ENCODE measurements around the gene CENATAC. TPM values are rescaled to one million over a fixed set of nuclear protein-coding genes. Genes with fewer than 3 reads are reported as not detected.
"Not testable (repeated sequence)": the region's sequence is repeated elsewhere in the genome, so short reads cannot be mapped to it uniquely, and the experiment has no call there.

Gene CENATAC
- total RNA-seq, 1 donor from 2014 or later: 51.0 TPM

- ATAC-seq: no peak
- DNase-seq: no peak
- no peak overlapping the region for H3K4me3 ChIP-seq
- H3K9me3 ChIP-seq: no peaks in the 10 kb centered on the region
- peaks cover 82% of the 10 kb centered on the region for H3K36me3 ChIP-seq
- intact Hi-C loops (cut with DNase I): no loop called here
- no peak for TF ChIP-seq CTCF (IDR thresholded peaks at IDR 0.05)
- H3K27me3 ChIP-seq (ENCODE audit: low read depth): no peaks in the 10 kb centered on the region
- no peak overlapping the region for H3K27ac ChIP-seq
- peaks cover 15% of the 10 kb centered on the region for H3K4me1 ChIP-seq
Observed at GRCh38 chr11:119052163-119052814, 54.4 kb downstream of the CENATAC start.

- H3K9me3 ChIP-seq: no peaks in the 10 kb centered on the region
- H3K4me1 ChIP-seq: peaks cover 25% of the 10 kb centered on the region
- H3K27ac ChIP-seq: no peak overlapping the region
- peaks cover 61% of the 10 kb centered on the region for H3K36me3 ChIP-seq
- no peak for TF ChIP-seq CTCF (IDR thresholded peaks at IDR 0.05)
- intact Hi-C loops (cut with DNase I): no loop called here
- no peak overlapping the region for H3K4me3 ChIP-seq
- DNase-seq: no peak
- ATAC-seq: no peak
- H3K27me3 ChIP-seq (ENCODE audit: low read depth): no peaks in the 10 kb centered on the region
Observed at GRCh38 chr11:119054418-119054817, 56.5 kb downstream of the CENATAC start.

- intact Hi-C loops (cut with DNase I): no loop called here
- Histone ChIP-seq H3K9me3 (no peaks in the 10 kb centered on the region), H3K27me3 (ENCODE audit: low read depth) (no peaks in the 10 kb centered on the region), H3K4me1 (peaks cover 25% of the 10 kb centered on the region), H3K36me3 (peaks cover 49% of the 10 kb centered on the region), H3K27ac (peak overlapping the region; percentile 90), H3K4me3 (peak overlapping the region; percentile 94)
- TF ChIP-seq CTCF (IDR thresholded peaks at IDR 0.05): no peak
- ATAC-seq (no peak), DNase-seq (no peak)
Observed at GRCh38 chr11:119055901-119056300, 58.0 kb downstream of the CENATAC start.

- Histone ChIP-seq H3K36me3 (peaks cover 48% of the 10 kb centered on the region), H3K9me3 (no peaks in the 10 kb centered on the region), H3K4me3 (peak overlapping the region; percentile 94), H3K27me3 (ENCODE audit: low read depth) (no peaks in the 10 kb centered on the region), H3K4me1 (peaks cover 25% of the 10 kb centered on the region), H3K27ac (peak overlapping the region; percentile 90)
- peak; percentile 34 to 67 for ATAC-seq
- DNase-seq: peak; percentile 65
- TF ChIP-seq CTCF (IDR thresholded peaks at IDR 0.05): peak; percentile 16
- intact Hi-C loops (cut with DNase I): no loop called here
Observed at GRCh38 chr11:119056421-119056999, 58.6 kb downstream of the CENATAC start.

GRCh38 chr11:119057000-119057769, 59.2 kb downstream of the CENATAC start, which contains the start of gene HYOU1:
Gene HYOU1, minus strand, starts transcription at chr11:119057205. Its CDS starts 1,045 bp downstream, at chr11:119056160.
- DNase-seq (peak; percentile 99), ATAC-seq (peak; percentile 99)
- Histone ChIP-seq H3K36me3 (peaks cover 41% of the 10 kb centered on the region), H3K9me3 (no peaks in the 10 kb centered on the region), H3K4me3 (peak within 1 kb of the TSS; percentile 94), H3K27me3 (ENCODE audit: low read depth) (no peaks in the 10 kb centered on the region), H3K4me1 (peaks cover 25% of the 10 kb centered on the region), H3K27ac (peak within 1 kb of the TSS; percentile 90)
- TF ChIP-seq CTCF (IDR thresholded peaks at IDR 0.05): peak; percentile 28
- intact Hi-C loops (cut with DNase I): no loop called here

GRCh38 chr11:119059128-119059527, 61.2 kb downstream of the CENATAC start:
- H3K36me3 ChIP-seq: peaks cover 22% of the 10 kb centered on the region
- intact Hi-C loops (cut with DNase I); DNase-seq; H3K27me3 ChIP-seq (ENCODE audit: low read depth); H3K4me3 ChIP-seq; H3K9me3 ChIP-seq; ATAC-seq; H3K27ac ChIP-seq: not testable (repeated sequence)
- peaks cover 25% of the 10 kb centered on the region for H3K4me1 ChIP-seq

Measured in lower lobe of right lung (tissue), 2 donors.